Activated CD4-positive, alpha-beta T cell treated with anti-CD3 and anti-CD28 coated beads, Interleukin-2, amount 10 ng/mL, durations not matched to agents 7 days and 5 days (primary cell): ENCODE measurements around the gene PRAC2. TPM values are rescaled to one million over a fixed set of nuclear protein-coding genes. Genes with fewer than 3 reads are reported as not detected.

Experiments used
- CTCF ChIA-PET: fragments of 350-600 bp; sonication (Branson Sonifier 250); formaldehyde crosslinking; loops from one replicate; lab custom pipeline; 2021; ENCODE audit warnings: antibody characterized with exemption; lab: Charles Lee
- POLR2A ChIA-PET: fragments of 350-600 bp; sonication (Branson Sonifier 250); formaldehyde crosslinking; loops from one replicate; lab custom pipeline; 2021; ENCODE audit warnings: antibody characterized with exemption; lab: Charles Lee
- DNase-seq: peaks from one replicate; pipeline ENCODE4 v3.0.0-alpha.2; 2020
- H3K27ac Mint-ChIP-seq: one replicate; pipeline ENCODE4 v1.8.0; 2021; ENCODE audit warnings: mild to moderate bottlenecking, moderate library complexity, mixed read lengths
- H3K27me3 Mint-ChIP-seq: one replicate; pipeline ENCODE4 v1.8.0; 2021; ENCODE audit warnings: mixed read lengths
- H3K36me3 Mint-ChIP-seq: one replicate; pipeline ENCODE4 v1.8.0; 2021; ENCODE audit warnings: low read depth, mixed read lengths
- H3K4me1 Mint-ChIP-seq: one replicate; pipeline ENCODE4 v1.8.0; 2021; ENCODE audit warnings: mixed read lengths
- H3K4me3 Mint-ChIP-seq: one replicate; pipeline ENCODE4 v1.8.0; 2021; ENCODE audit warnings: mild to moderate bottlenecking, moderate library complexity, mixed read lengths
- H3K9me3 Mint-ChIP-seq: one replicate; pipeline ENCODE4 v1.8.0; 2021; ENCODE audit warnings: mixed read lengths
- total RNA-seq, 2 experiments: library from RNA; stranded (reverse); gene quantifications; one replicate each; pipeline ENCODE4 v1.2.3, GENCODE V29; 2021

The PRAC2 gene
- total RNA-seq, 2 experiments from 2014 or later = not detected

DNA sequence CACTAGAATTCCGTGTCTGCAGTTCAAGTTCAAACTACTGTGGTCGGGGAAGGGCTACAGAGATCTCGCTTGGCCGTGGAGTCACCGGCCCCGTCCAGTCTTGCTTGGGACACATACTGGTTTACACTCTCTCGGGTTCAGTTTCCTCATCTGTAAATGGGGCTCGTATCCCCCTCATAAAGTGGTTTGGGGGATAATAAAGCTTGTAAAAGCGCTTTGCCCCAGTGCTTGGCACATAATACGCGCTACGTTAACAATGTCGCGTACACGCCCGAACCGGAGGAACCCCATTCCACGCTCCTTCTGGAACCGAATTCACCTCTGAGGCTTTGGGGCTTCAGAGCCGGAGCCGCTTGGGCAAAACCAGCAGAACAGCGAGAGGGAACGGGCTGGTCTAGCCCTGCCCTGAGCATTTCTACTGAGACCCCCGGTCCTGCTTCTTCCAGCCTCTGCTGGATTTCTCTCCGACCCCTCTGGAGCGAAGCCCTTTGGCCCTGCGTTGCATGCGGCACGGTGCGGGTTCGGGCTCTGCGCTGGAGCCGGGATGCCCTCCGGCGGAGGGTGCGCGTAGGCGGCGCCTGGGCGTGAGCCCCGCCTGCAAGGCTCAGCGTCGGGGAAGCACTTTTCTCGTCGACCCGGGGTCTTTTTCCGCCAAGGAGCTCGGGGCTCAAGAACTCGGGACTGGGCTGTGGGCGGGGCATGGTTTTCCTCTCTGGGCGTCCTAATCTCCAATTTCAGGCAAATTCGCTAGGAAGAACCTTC lies 31.7 kb downstream of the PRAC2 start:
- Mint-ChIP-seq H3K9me3 (no peaks in the 10 kb centered on the region), H3K36me3 (no peaks in the 10 kb centered on the region), H3K27me3 (peaks cover 90% of the 10 kb centered on the region), H3K4me3 (no peak overlapping the region), H3K4me1 (no peaks in the 10 kb centered on the region), H3K27ac (peak overlapping the region; percentile 13)
- POLR2A ChIA-PET = no interaction called here
- no peak for DNase-seq
- CTCF ChIA-PET = interaction anchor here (0.6 to 3.0 kb wide), 3 partner anchors 12 to 124 kb away, joined by 4 to 12 read pairs (median 5); partner anchors contain the start of genes PRAC1 and PRAC2

DNA sequence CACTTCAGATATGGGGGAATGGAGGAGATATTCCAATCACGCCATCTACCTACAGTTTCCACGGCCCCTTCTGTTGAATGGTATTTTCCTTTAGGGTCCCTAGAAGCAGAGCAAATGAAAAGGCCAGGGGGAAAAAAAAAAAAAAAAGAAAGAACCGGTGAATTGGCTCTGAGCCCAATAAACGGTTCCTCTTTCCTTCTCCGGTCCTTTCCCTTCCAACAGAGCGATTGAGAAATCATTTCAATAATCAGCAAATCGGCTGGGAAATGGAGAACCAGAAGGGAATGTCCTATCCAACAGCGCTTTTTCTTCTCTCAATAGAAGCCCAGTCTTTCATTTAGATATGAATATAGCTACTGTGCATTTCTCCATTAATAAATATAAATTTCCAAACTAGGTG lies 32.4 kb downstream of the PRAC2 start:
- no peaks in the 10 kb centered on the region for H3K36me3 Mint-ChIP-seq
- H3K27ac Mint-ChIP-seq = peak overlapping the region; percentile 13
- no peak for DNase-seq
- CTCF ChIA-PET = interaction anchor here (1.2 to 3.0 kb wide), 2 partner anchors 32 to 124 kb away, joined by 4 to 12 read pairs; partner anchors contain the start of genes PRAC1 and PRAC2
- H3K4me3 Mint-ChIP-seq = no peak overlapping the region
- H3K4me1 Mint-ChIP-seq = no peaks in the 10 kb centered on the region
- POLR2A ChIA-PET = interaction anchor here (0.6 kb wide), 1 partner anchor 12 kb away, joined by 5 read pairs; no protein-coding TSS in a partner anchor
- H3K9me3 Mint-ChIP-seq = no peaks in the 10 kb centered on the region
- peaks cover 87% of the 10 kb centered on the region for H3K27me3 Mint-ChIP-seq

DNA sequence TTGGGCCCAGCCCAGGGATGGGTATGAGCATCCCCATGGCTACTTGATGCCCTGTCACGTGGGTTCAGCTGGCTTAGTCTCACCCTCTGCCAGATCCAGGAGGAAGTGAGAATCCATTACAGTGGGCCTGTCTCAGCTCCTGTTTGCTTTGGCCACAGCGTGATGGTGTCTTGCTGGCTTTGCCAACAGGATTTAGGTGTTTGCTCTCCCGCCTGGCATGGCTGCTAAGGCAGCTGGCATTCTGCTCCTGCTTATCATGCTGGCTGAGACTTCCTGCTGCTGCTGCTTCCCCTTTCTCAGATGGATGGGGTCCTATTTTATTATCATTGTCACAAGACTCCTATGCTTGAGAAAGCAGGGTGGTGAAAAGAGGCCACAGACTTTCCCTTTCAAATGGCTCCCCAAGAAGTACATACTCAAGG lies 33.9 kb downstream of the PRAC2 start:
- POLR2A ChIA-PET = no interaction called here
- peaks cover 84% of the 10 kb centered on the region for H3K27me3 Mint-ChIP-seq
- H3K4me1 Mint-ChIP-seq = no peaks in the 10 kb centered on the region
- CTCF ChIA-PET = interaction anchor here (0.6 to 3.0 kb wide), 2 partner anchors 33 to 232 kb away, joined by 3 to 12 read pairs; partner anchors contain the start of genes PRAC1 and PRAC2
- H3K36me3 Mint-ChIP-seq = no peaks in the 10 kb centered on the region
- H3K9me3 Mint-ChIP-seq = no peaks in the 10 kb centered on the region
- H3K27ac Mint-ChIP-seq = peak overlapping the region; percentile 20
- no peak for DNase-seq
- H3K4me3 Mint-ChIP-seq = no peak overlapping the region

DNA sequence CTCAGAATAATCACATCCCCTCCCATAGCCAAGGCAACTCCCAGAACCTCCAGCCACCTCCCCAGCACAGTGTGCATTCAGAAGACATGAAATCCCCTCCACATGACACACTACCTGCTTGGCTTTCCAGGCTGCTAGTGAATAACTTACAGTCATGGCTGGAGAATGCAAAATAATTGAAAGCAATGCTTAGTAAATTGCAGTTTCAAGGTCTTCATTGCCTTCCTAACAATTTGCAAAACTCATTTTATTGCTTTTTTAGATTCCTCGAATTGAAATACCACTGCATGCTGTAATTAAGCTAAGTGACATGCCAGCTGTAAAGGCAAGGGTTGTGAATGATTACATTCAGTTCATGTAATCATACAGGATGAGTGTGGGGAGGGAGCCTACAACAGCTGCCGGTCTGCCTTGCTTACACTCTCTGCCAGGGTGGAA lies 34.6 kb downstream of the PRAC2 start:
- H3K4me3 Mint-ChIP-seq = no peak overlapping the region
- POLR2A ChIA-PET = no interaction called here
- H3K27ac Mint-ChIP-seq = no peak overlapping the region
- no peaks in the 10 kb centered on the region for H3K36me3 Mint-ChIP-seq
- H3K9me3 Mint-ChIP-seq = no peaks in the 10 kb centered on the region
- H3K27me3 Mint-ChIP-seq = peaks cover 83% of the 10 kb centered on the region
- no peaks in the 10 kb centered on the region for H3K4me1 Mint-ChIP-seq
- CTCF ChIA-PET = interaction anchor here (0.6 to 1.6 kb wide), 2 partner anchors 32 to 121 kb away, joined by 3 read pairs; no protein-coding TSS in a partner anchor
- no peak for DNase-seq

DNA sequence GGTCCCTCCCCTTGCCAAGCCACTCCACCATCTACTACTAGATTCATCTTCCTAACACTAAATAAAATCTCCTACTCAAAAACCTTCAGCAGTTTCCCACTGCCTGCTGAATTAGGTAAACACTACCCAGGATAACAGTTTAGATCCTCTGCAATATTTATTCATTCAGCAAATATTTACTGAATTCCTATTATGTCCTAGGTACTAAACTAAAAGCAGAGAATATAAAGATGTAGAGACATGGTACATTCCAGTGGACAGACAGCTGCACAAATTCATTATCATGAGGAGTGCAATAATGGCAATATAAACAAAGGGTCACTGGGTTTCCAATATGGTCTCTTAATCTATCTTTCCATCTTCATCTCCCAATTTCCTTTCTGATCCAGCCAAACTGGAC lies 36.3 kb downstream of the PRAC2 start:
- Mint-ChIP-seq H3K9me3 (no peaks in the 10 kb centered on the region), H3K27ac (no peak overlapping the region), H3K36me3 (no peaks in the 10 kb centered on the region), H3K27me3 (peaks cover 83% of the 10 kb centered on the region), H3K4me1 (no peaks in the 10 kb centered on the region), H3K4me3 (no peak overlapping the region)
- ChIA-PET POLR2A (no interaction called here), CTCF (interaction anchor here (1.1 to 1.2 kb wide), 2 partner anchors 10 to 88 kb away, joined by 3 to 4 read pairs; no protein-coding TSS in a partner anchor)
- DNase-seq = no peak

DNA sequence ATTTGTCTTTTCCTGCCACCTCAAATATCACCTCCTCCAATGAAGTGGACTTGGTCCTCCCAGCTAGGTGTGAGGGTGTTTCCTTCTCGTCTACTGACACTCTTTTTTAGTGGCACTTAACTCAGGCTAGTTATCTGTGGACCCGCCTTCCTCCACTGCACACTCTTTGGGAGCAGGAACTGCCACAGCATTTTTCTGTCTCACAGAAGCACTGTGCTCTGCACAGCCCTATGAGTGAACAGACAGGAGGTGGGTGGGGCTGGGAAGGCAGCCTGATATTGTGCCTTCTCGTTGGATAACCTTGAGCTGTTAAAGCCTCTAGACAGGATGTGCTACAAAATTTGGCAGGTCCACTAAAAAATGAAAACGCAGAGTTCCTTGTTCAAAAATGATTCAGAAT lies 37.4 kb downstream of the PRAC2 start:
- Mint-ChIP-seq H3K27ac (no peak overlapping the region), H3K4me1 (no peaks in the 10 kb centered on the region), H3K4me3 (no peak overlapping the region), H3K36me3 (no peaks in the 10 kb centered on the region), H3K9me3 (no peaks in the 10 kb centered on the region), H3K27me3 (peaks cover 80% of the 10 kb centered on the region)
- ChIA-PET POLR2A (no interaction called here), CTCF (no interaction called here)
- no peak for DNase-seq

DNA sequence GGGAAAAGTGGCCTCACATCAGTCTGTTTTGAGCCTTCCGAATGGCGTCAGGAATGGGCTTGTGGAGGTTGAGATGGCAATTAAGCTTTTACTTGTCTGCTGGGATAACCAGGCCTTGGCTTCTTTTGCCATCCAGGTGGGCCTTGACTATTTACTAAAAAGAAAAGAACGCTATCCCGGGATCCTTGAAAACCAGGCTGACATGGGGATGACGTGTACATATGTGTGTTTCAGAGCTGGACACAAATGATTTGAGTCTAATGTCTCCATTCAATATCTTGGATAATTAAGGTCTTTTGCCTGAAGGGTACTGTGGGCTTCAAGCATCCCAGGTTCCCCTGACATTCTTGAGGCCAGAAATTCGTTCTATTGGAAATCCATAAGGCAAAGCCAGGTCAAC lies 38.1 kb downstream of the PRAC2 start:
- Mint-ChIP-seq H3K4me1 (no peaks in the 10 kb centered on the region), H3K4me3 (no peak overlapping the region), H3K36me3 (no peaks in the 10 kb centered on the region), H3K9me3 (no peaks in the 10 kb centered on the region), H3K27ac (no peak overlapping the region), H3K27me3 (peaks cover 73% of the 10 kb centered on the region)
- DNase-seq = no peak
- ChIA-PET CTCF (interaction anchor here (0.5 to 1.1 kb wide), 2 partner anchors 10 to 168 kb away, joined by 4 to 5 read pairs; partner anchors contain the start of gene HOXB5), POLR2A (no interaction called here)

DNA sequence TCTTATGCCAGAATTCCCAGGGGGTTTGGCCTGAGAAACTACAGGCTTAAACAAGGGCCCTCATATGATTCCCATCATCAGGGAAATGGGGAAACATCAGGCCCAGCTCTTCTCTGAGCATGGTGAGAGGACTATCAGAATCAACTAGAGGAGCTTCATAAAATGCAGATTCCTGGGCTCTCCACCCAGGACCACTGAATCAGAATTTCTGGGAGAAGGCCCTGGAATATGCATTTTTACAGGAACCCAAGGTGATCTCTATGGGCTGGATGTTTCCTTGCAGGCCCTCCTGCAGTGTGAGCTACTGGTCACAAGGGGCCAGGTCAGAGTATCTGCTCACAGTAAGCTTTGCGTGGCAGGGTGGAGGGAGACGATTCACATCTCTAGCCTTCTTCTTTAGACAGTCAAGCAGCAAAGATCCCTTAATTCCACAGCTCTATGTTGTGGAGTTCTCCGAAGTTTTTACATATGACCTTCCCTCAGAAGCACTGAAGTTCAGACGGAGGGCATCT lies 44.3 kb downstream of the PRAC2 start:
- no peak for DNase-seq
- ChIA-PET POLR2A (no interaction called here), CTCF (interaction anchor here (1.0 to 1.7 kb wide), 4 partner anchors 10 to 265 kb away, joined by 3 to 4 read pairs (median 3); no protein-coding TSS in a partner anchor)
- no peak overlapping the region for H3K27ac Mint-ChIP-seq
- no peak overlapping the region for H3K4me3 Mint-ChIP-seq
- H3K36me3 Mint-ChIP-seq = no peaks in the 10 kb centered on the region
- H3K4me1 Mint-ChIP-seq = peaks cover 4% of the 10 kb centered on the region
- H3K27me3 Mint-ChIP-seq = peaks cover 42% of the 10 kb centered on the region
- H3K9me3 Mint-ChIP-seq = no peaks in the 10 kb centered on the region

DNA sequence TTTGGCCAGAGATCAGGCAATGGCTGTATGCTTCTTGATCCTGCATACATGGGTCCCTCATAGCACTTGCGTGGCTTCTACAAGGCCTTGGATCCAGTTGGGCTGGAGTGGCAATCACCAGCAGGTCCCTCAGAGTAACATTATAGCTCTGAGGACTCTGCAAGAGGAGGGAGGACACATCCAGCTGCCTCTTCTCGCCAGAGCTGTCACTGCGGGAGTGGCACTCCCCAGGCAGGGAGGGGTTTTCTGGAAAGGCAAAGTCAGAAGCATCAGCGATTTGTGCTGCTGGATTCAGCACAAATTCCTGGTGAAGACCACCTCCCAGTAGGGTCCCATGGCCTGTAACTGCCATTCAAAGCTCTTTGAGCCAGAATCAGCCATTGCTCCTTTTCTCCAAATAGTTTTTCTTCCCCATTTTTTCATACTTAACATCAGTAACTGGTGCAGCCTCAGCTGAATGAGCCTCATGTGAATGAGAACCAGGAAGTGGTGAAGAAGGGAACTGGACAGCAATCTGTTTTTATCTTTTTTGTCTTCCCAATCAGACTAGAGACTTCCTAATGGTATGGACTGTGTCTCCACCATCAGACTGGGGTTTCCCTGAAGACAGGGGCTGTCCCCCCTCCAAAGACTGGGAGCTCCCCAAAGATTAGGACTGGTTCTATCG lies 46.2 kb downstream of the PRAC2 start:
- no peak for DNase-seq
- H3K4me3 Mint-ChIP-seq = no peak overlapping the region
- ChIA-PET POLR2A (no interaction called here), CTCF (interaction anchor here (0.6 to 1.4 kb wide), 4 partner anchors 11 to 638 kb away, joined by 3 to 5 read pairs (median 4); no protein-coding TSS in a partner anchor)
- H3K27ac Mint-ChIP-seq = no peak overlapping the region
- no peaks in the 10 kb centered on the region for H3K36me3 Mint-ChIP-seq
- peaks cover 32% of the 10 kb centered on the region for H3K27me3 Mint-ChIP-seq
- no peaks in the 10 kb centered on the region for H3K9me3 Mint-ChIP-seq
- peaks cover 4% of the 10 kb centered on the region for H3K4me1 Mint-ChIP-seq

DNA sequence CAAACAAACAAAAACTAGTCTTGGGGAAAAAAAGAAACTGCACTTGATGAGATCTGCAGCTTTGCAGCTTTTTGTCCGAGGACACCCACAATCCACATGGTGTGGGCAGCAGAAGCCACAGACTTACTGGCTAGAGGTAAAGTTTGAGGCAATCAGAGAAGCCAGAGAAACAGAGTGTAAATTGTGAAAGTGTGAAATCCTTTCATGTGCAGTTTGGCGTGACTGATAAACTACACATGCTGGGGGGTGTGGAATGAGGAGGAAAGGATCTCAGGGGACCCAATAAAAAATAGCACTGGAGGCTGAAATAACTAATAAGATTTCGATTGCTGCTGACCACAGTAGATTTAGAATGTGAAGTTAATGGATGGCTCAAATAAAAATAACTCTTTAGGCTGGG lies 48.0 kb downstream of the PRAC2 start:
- Mint-ChIP-seq H3K4me1 (peaks cover 4% of the 10 kb centered on the region), H3K36me3 (no peaks in the 10 kb centered on the region), H3K27ac (no peak overlapping the region), H3K9me3 (no peaks in the 10 kb centered on the region), H3K27me3 (peaks cover 36% of the 10 kb centered on the region), H3K4me3 (no peak overlapping the region)
- ChIA-PET POLR2A (no interaction called here), CTCF (no interaction called here)
- no peak for DNase-seq

DNA sequence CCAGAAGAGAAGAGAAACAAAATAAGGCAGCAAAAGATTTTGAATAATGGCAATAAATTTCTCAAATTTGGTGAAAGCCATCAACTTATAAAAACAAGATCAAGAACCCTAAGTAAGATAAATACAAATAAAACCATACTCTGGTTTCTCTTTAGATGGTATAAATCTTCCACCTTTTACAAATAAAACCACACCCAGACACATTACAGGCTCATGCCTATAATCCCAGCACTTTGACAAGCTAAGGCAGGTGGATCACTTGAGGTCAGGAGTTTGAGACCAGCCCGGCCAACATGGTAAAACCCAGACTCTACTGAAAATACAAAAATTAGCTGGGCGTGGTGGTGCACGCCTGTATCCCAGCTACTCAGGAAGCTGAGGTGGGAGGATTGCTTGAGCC lies 50.3 kb downstream of the PRAC2 start:
- H3K4me1 Mint-ChIP-seq = peaks cover 4% of the 10 kb centered on the region
- H3K9me3 Mint-ChIP-seq = no peaks in the 10 kb centered on the region
- POLR2A ChIA-PET = no interaction called here
- H3K4me3 Mint-ChIP-seq = no peak overlapping the region
- H3K36me3 Mint-ChIP-seq = no peaks in the 10 kb centered on the region
- DNase-seq = no peak
- H3K27me3 Mint-ChIP-seq = peaks cover 39% of the 10 kb centered on the region
- H3K27ac Mint-ChIP-seq = no peak overlapping the region
- CTCF ChIA-PET = interaction anchor here (0.7 kb wide), 1 partner anchor 209 kb away, joined by 4 read pairs; no protein-coding TSS in a partner anchor
